D341Med (cell line): ENCODE data around the gene GBGT1.
"Not testable (repeated sequence)": the region's sequence is repeated elsewhere in the genome, so short reads cannot be mapped to it uniquely, and the experiment has no call there.

Experiments used
- DNase-seq: peaks from one replicate; pipeline ENCODE4 v3.0.0; 2012; ENCODE audit warnings: low spot score

Gene GBGT1

GRCh38 chr9:133195029-133195428, 31.3 kb upstream of the GBGT1 start:
- DNase-seq: no peak

DNA sequence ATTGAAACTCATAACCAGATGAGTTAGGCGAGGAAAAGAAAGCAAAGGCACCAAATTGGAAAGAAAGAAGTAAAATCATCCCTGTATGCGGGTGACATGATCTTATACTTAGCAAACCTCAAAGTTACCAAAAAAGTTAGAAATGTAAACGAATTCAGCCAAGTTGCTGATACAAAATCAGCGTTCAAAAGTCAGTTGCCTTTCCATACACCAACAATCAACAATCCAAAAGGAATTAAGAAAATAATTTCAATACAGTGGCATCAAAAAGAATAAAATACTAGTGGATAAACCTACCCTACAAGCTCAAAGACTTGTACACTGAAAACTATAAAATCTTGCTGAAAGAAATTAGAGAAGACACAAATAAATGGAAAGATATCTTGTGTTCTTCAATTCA, 30.9 kb upstream of the GBGT1 start:
- DNase-seq: no peak

GRCh38 chr9:133191989-133192388, 28.3 kb upstream of the GBGT1 start:
- peak; percentile 14 for DNase-seq

DNA sequence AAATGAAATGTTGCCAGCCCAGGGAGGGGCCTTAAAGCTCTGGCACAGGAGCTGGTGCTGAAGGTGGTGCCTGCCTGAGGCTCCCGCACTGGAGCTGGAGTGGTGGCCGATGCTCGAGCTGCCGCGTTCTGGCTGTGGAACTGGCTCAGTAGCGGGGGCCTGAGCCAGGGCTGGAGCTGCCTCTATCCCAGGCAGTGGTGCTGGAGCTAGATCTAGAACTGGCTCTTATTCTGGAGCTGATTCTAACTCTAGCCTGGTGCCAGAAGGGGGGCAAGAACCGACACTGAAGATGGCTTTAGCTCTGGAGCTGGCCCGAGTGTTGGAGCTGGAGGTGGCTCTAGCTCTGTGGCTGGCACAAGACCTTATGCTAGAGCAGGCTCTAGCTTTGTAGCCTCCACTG, 26.1 kb upstream of the GBGT1 start:
- peak; percentile 21 for DNase-seq

DNA sequence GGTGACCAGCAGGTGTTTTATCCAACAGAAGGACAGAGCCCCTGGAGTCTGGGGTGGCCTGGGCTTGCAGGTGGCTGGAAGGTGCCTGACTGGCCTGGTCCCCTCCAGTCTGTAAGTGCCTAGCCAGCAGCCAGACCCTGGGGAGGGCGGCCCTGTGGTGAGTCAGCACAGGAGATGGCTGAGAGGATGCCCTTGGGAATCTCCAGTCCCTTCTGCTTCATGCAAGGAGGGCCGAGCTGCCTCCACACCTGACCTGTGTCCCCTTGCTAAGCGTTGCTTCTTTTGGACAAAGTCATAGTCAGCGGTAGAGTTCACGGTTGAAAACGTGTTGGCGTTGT, 25.1 kb upstream of the GBGT1 start:
- peak; percentile 20 for DNase-seq

DNA sequence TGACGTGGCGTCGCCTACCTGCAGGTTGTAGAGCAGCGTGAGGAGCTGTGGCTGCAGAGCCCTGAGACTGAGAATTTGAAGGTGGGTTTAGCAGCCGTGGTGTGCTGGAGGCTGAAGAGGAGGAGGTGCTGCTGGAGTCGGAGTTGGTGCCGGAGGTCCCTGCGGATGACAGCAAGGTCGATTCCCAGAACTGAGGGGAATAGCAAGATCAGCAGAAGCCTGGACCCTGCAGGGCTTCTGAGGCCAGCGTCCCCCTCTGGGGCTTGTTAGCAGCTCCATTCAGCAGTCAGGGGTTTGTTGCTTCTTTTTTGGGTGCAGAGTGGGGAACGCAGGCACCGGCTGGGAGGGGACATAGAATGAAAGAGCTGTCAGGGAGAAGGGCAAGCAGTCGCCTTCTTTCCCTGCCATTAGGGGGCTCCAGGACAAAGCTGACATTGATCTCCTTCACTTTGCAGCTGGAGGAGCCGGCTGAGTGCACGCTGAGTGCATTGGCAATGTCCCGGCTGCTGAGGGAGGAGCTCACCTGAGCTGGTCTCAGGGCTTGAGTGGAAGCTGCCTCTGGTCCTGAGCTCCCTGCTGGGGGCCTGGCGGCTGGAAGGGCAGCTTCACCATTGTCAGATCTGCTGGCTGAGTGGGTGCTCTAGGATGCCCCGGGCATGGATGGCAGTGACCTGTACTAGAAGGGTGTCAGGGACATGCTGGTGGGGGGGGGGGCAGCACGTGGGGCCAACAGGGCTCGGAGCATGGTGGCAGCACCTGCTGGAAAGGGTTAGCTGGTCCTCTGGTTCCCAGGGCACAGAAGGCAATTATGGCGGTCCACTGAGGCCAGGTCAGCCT, 24.5 kb upstream of the GBGT1 start:
- peak; percentile 61 for DNase-seq

- DNase-seq: peak; percentile 24
These were observed 23.9 kb upstream of the GBGT1 start for GRCh38 chr9:133187561-133188005.

DNA sequence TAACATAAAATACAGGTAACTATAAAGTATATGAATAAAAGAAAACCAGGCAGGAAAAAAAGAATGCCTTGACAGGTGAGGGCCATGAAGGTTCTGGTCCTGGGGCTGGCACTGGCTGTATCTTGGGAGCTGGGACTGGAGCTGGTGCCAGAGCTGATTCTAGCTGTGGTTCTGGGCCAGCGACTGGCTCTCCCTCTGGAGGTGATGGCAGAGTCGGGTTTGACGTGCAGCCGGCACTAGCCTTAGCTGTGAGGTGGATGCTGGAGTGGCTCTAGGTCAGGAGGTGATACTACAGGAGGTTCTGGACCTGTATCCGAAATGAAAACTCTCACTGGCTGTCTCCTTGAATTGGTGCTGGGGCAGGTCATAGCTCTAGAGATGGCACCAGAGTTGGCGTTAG, 23.0 kb upstream of the GBGT1 start:
- no peak for DNase-seq

GRCh38 chr9:133184971-133185370, 21.3 kb upstream of the GBGT1 start:
- DNase-seq: peak; percentile 59

DNA sequence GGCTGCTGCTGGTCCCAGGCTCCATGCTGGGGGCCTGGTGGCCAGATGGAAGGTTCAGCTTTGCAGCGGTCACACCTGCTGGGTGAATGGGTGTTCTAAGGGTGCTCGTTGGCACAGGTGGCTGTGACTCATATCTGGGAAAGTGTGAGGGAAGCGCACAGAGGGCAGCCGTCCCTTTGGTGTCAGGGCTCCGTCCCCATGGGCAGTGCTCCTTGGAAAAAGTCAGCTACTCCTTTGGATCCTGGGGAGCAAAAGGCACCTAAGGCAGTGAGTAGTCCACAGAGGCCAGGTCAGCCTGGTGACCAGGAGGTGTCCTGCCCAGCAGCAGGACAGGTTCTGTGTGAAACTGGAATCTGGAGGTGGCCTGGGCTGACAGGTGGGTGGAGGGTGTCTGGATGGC, 18.4 kb upstream of the GBGT1 start:
- no peak for DNase-seq

GRCh38 chr9:133181561-133181960, 17.8 kb upstream of the GBGT1 start:
- no peak for DNase-seq

- DNase-seq: no peak
These were observed 17.2 kb upstream of the GBGT1 start for GRCh38 chr9:133180953-133181352.

DNA sequence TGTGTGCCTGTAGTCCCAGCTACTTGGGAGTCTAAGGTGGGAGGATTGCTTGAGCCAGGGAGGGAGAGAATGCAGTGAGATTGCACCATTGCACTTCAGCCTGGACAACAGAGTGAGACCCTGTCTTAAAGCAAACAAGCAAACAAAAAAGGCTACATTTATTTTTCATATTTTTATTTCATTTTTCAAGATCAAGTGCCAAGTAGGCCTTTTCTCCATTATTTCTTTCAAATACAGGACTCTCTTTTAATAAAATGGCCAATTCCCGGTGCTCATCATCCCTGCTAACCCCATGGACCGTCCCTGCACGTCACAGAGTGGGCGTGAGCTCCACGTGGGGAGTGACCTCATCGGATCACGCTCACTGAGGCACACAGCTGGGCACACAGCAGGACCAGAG, 9.3 kb upstream of the GBGT1 start:
- no peak for DNase-seq

- peak; percentile 23 for DNase-seq
These were observed 7.6 kb upstream of the GBGT1 start for GRCh38 chr9:133171161-133171961.

GRCh38 chr9:133170716-133171115, 7.0 kb upstream of the GBGT1 start:
- peak; percentile 18 for DNase-seq

DNA sequence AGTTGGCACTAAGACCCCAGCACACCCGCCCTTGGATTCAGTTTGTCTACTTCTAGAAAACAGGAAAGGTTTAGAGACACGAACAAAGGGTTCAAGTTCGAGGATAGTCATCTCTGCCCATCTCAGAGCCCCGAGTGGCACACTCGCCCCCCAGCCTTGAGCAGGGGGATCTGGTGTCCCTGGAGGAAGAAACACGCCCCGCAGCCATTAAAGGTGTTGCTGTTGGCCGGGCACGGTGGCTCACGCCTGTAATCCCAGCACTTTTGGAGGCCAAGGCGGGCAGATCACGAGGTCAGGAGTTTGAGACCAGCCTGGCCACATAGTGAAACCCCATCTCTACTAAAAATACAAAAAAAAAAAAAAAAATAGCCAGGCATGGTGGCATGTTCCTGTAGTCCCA, 6.0 kb upstream of the GBGT1 start:
- DNase-seq: not testable (repeated sequence)

DNA sequence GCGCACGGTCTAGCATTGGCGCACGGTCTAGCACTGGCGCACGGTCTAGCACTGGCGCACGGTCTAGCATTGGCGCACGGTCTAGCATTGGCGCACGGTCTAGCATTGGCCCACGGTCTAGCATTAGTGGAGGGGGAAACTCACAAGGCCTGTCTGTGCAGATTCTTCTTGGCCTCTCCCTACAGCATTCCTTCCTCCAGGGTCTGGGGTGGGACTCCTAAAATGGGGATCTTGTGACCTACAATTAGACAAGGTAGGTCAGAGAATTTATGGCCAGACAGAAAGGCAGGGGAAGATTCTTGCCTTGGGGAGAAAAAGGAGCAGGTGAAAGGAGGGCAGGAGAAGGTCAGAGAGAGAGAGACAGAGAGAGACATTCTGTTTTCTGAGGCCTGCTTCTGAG, 5.4 kb upstream of the GBGT1 start:
- no peak for DNase-seq

DNA sequence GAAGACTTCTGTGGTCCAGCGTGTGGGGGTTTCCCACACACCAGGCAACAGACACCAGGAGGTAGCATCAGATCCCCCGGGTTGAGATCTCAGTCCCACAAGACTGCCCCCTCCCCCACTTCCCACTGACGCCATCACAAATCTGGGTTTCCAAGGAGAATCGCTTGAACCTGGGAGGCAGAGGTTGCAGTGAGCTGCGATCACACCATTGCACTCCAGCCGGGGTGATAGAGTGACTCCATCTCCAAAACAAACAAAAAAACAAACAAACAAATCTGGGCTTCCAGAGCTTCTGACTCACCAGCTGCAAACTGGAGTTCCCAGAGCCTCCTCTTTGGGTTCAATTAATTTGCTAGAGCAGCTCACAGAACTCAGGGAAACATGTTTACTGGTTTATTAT, 4.7 kb upstream of the GBGT1 start:
- no peak for DNase-seq

GRCh38 chr9:133167769-133168168, 4.1 kb upstream of the GBGT1 start:
- no peak for DNase-seq

DNA sequence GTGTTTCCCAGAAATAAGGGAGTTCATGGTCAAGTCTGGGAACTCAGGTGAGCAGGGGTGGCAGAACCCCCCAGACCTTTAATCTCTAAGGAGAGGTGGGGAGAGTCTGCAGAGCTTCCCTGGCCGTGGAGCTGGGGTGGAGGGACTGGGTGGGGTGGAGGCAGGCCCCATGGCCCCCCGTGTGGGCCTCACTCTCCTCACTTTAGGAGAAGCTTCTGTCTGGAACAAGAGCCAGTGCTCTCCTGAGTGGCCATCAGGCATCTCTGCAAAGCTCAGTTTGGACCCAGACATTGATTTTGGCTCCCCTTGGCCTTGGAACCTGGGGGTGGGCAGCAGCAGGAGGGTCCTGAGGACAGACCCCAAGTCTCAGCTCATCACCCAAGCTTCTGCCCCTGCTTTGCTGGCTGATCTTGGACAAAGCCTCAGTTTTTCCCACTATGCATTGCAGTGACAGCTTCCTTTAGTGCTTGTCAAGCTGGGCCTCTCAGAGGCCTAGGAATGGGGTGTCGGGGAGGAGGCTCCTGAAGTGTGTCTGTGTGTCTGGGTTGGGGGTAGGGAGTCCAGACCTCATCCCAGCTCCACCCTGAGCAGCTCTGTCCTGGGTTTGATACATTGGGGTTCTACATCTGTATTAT, 3.5 kb upstream of the GBGT1 start:
- DNase-seq: no peak

DNA sequence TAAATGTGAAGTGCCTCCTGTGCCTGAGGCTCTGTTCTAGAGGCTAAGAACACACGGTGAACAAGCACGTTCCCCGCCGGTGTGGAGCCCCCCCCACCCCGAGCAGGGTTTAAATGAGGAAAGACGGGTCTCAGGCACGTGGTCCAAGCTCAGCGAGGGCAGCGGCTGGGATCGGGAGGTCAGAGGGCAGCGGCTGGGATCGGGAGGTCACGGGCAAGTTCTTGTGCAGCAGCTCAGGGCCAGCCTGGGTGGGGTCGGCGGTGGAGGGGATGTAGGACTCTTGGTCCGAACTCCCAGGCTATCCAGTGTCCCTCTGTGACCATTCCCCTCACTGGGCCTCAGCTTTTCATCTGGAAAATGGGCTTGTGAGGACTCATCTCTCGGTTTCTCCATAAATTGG, 2.7 kb upstream of the GBGT1 start:
- DNase-seq: no peak

- no peak for DNase-seq
These were observed 1.7 kb upstream of the GBGT1 start for GRCh38 chr9:133165452-133165730.

DNA sequence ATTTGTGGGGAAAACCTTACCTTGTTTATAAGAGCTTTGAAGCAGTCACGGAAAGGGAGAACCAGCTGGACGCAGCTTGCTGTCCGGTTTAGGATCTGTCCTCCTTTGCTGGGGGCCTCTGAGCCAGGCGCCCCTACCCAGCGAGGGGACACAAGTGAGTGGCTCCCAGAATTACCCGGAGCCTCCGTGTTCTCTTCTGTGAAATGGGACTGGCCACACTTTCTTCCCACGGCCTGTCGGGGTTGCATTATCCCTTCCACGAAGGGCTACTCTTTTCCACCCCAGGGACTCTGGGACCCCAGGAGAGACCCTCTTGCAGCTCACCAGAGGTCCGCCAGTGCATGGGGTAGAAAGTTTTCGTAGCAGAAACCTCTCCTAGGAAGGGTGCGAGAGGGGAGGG, 477 bp upstream of the GBGT1 start:
- no peak for DNase-seq
